ENCODE results near the gene DIP2B. TPM values are rescaled to one million over a fixed set of nuclear protein-coding genes. Genes with fewer than 3 reads are reported as not detected.
A peak's percentile ranks its signal among the peaks of the same experiment; 100 is the strongest.

Gene DIP2B
- total RNA-seq, 1 experiment from 2014 or later: 20.0 TPM

- H2BK20ac ChIP-seq (ENCODE audit: low read depth, low read length, poor library complexity, severe bottlenecking): no peak overlapping the region
- H4K20me1 ChIP-seq (ENCODE audit: control insufficient read depth, insufficient read depth, insufficient read length): no peaks in the 10 kb centered on the region
- no peak overlapping the region for H4K91ac ChIP-seq (ENCODE audit: insufficient read length, low read depth, low read length)
- H3K4me1 ChIP-seq (ENCODE audit: insufficient read depth, low read length): peaks cover 23% of the 10 kb centered on the region; the same call in 1 of the 2 replicates
- H4K5ac ChIP-seq (ENCODE audit: insufficient read length, low read depth, low read length): no peak overlapping the region
- no peak overlapping the region for H2BK120ac ChIP-seq (ENCODE audit: low read depth, low read length, poor library complexity, severe bottlenecking)
- Mint-ChIP-seq H3K4me3 (peak overlapping the region in 1 of 2 experiments; percentile 39; a peak in 2 of 5 replicates), H3K36me3 (ENCODE audit: insufficient read depth in 1 of 3, low read depth in 3 of 3) (no peaks in the 10 kb centered on the region), H3K9me3 (no peaks in the 10 kb centered on the region), H3K27me3 (ENCODE audit: low read depth) (no peaks in the 10 kb centered on the region), H3K27ac (peak overlapping the region; percentile 33 to 61 (median 60); a peak in 6 of 7 replicates), H3K4me1 (peaks cover 48% of the 10 kb centered on the region in 2 experiments)
- no peak overlapping the region for H2AK5ac ChIP-seq (ENCODE audit: insufficient read length, low read length)
- no peak overlapping the region for H3K4ac ChIP-seq (ENCODE audit: low read depth, low read length)
- no CpG with 5 or more reads among the region's 8 CpGs for WGBS (ENCODE audit: extremely low coverage, insufficient read length, low lambda C conversion rate)
- DNase-seq: no peak
- TF ChIP-seq CTCF (conservative IDR thresholded peaks at IDR 0.05): no peak
- H2BK15ac ChIP-seq (ENCODE audit: low read depth, low read length): no peak overlapping the region
- peak overlapping the region; percentile 21 for H3K27ac ChIP-seq (ENCODE audit: insufficient read length, low read depth, low read length)
- H3T11ph ChIP-seq (ENCODE audit: low read length): no peak overlapping the region
- no peak overlapping the region for H2BK5ac ChIP-seq (ENCODE audit: insufficient read length, low read length)
- H3K79me2 ChIP-seq (ENCODE audit: insufficient read depth, low read length): peaks cover 3% of the 10 kb centered on the region; the same call in 1 of the 2 replicates
- H3K14ac ChIP-seq (ENCODE audit: insufficient read depth, low read length): no peak overlapping the region
- no peak overlapping the region for H3K9ac ChIP-seq (ENCODE audit: extremely low read depth, insufficient read length, low read length)
- H3K18ac ChIP-seq (ENCODE audit: insufficient read length, low read depth, low read length): no peak overlapping the region
- no peaks in the 10 kb centered on the region for H3K27me3 ChIP-seq (ENCODE audit: insufficient read depth, low read length)
- no peaks in the 10 kb centered on the region for H3K9me3 ChIP-seq (ENCODE audit: control insufficient read depth, low read depth, low read length)
- H2BK12ac ChIP-seq (ENCODE audit: insufficient read length, low read depth, low read length): no peak overlapping the region
- no peak overlapping the region for H4K8ac ChIP-seq (replicated peaks; ENCODE audit: insufficient read length, low read depth, low read length)
- H3K4me2 ChIP-seq (ENCODE audit: insufficient read depth, insufficient read length, low read length): peak overlapping the region; percentile 26
- H3K23me2 ChIP-seq (ENCODE audit: insufficient read length, low read depth, low read length, poor library complexity, severe bottlenecking): no peaks in the 10 kb centered on the region
- no peaks in the 10 kb centered on the region for H3K79me1 ChIP-seq (ENCODE audit: insufficient read depth, low read depth, low read length, poor library complexity, severe bottlenecking)
- H2AFZ ChIP-seq (ENCODE audit: low read length): no peak overlapping the region
- H3K23ac ChIP-seq (ENCODE audit: insufficient read length, low read depth, low read length): no peak overlapping the region
- no peak overlapping the region for H3K56ac ChIP-seq (ENCODE audit: insufficient read length, low read depth, low read length)
Measured at GRCh38 chr12:50621399-50622300, 116.9 kb downstream of the DIP2B start.

Data from H9 (cell line).